Fibroblast of lung (primary cell): Measurements from ENCODE around the gene TAOK1.

Source experiments
- EZH2 ChIP-seq: IDR thresholded peaks from 2 replicates; pipeline ENCODE4 v1.5.1; 2012; ENCODE audit warnings: low read length, control low read depth, mild to moderate bottlenecking; ENCODE audit errors: missing control alignments
- TF ChIP-seq, protein P1 (sequence below), 2 donors: IDR thresholded peaks in 1 of 2; conservative IDR thresholded peaks in 1 of 2; 1 replicate in 1 of 2; 2 replicates in 1 of 2; pipeline ENCODE4 v1.5.1; 2011 to 2012; ENCODE audit warnings: low read length in 2 of 2, control low read depth in 1 of 2, inconsistent platforms in 1 of 2, low read depth in 1 of 2, mild to moderate bottlenecking in 1 of 2

GRCh38 chr17:29445844-29446243, 55.7 kb downstream of the TAOK1 start:
- TF ChIP-seq, protein P1, sequence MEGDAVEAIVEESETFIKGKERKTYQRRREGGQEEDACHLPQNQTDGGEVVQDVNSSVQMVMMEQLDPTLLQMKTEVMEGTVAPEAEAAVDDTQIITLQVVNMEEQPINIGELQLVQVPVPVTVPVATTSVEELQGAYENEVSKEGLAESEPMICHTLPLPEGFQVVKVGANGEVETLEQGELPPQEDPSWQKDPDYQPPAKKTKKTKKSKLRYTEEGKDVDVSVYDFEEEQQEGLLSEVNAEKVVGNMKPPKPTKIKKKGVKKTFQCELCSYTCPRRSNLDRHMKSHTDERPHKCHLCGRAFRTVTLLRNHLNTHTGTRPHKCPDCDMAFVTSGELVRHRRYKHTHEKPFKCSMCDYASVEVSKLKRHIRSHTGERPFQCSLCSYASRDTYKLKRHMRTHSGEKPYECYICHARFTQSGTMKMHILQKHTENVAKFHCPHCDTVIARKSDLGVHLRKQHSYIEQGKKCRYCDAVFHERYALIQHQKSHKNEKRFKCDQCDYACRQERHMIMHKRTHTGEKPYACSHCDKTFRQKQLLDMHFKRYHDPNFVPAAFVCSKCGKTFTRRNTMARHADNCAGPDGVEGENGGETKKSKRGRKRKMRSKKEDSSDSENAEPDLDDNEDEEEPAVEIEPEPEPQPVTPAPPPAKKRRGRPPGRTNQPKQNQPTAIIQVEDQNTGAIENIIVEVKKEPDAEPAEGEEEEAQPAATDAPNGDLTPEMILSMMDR (conservative IDR thresholded peaks at IDR 0.05 in 1 of 2, IDR thresholded peaks at IDR 0.05 in 1 of 2; ENCODE audit: low read depth in 1 of 2, low read length in 2 of 2) = no peak
- TF ChIP-seq EZH2 = no peak
